Stimulated activated CD4-positive, alpha-beta T cell treated with anti-CD3 and anti-CD28 coated beads, Interleukin-2, amount 100 ng/mL, for 24 hours (primary cell): ENCODE results near the gene NKG7.
"Not testable (repeated sequence)": the region's sequence is repeated elsewhere in the genome, so short reads cannot be mapped to it uniquely, and the experiment has no call there.

Experiments
- DNase-seq, 2 donors: peaks; one replicate each; pipeline ENCODE4 v3.0.0-alpha.2; 2020

Gene NKG7, protein sequence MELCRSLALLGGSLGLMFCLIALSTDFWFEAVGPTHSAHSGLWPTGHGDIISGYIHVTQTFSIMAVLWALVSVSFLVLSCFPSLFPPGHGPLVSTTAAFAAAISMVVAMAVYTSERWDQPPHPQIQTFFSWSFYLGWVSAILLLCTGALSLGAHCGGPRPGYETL

DNA sequence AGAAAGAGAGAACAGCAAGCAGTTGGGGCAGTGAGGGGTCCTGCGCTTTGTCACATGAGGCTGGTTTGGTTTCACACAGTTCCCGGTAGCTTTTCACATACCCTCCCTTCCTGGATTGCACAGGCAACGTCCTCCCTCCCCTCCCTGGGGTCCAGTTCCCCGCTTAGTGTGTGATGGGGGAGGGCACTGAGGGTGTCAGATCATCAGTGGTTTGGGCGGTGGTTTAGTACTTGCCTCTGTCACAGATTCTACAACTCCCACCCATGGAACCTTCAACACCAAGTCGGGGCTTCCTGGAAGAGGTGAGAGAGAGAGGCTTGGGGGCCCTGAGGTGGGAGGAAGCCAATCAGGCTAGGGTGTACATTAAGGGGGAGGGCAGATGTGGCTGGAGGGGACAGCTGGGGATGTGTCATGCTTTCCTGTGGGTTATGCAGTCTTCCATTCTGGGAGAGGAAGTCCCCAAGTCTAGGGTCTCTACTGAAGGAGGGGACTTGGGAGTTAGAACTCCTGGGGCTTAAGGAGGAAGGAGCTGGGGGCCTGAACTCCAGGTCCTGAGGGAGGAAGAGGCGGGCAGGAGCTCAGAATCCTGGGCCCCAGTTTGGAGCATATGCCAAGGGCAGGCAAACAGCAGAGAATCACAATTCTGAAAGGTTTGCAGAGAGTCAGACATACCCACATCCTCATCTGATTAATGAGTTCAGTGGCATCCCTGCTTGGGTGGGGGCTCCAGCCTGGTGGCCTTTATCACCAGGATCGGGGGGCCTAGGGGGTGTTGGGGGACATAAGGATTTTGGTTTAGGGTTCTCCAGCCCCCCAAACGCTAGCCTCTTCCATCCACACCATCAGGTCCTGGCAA lies at the start of gene NKG7:
NKG7 (minus strand) TSS at position 6 of the 856 bp plus-strand sequence. CDS start 119 bp downstream, outside the sequence.
- DNase-seq = peak; percentile 79

DNA sequence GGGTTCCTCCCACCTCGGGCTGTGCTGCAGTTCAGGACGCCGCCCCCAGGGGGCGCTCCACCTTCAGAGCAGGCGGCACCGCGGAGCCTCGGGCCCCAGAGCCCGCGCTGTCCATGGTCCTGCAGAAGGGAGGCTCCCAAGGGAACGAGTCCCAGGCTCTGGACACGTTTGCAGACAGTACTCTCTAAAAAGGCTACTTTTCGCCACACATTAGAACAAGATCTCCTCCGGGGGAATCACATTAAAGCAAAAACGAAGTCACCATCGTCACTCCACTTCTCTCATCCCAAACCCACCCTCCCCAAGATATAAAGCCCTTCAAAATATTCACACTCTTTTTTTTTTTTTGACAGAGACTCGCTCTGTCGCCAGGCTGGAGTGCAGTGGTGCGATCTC lies 49.6 kb upstream of the NKG7 start:
- DNase-seq = peak; percentile 96

DNA sequence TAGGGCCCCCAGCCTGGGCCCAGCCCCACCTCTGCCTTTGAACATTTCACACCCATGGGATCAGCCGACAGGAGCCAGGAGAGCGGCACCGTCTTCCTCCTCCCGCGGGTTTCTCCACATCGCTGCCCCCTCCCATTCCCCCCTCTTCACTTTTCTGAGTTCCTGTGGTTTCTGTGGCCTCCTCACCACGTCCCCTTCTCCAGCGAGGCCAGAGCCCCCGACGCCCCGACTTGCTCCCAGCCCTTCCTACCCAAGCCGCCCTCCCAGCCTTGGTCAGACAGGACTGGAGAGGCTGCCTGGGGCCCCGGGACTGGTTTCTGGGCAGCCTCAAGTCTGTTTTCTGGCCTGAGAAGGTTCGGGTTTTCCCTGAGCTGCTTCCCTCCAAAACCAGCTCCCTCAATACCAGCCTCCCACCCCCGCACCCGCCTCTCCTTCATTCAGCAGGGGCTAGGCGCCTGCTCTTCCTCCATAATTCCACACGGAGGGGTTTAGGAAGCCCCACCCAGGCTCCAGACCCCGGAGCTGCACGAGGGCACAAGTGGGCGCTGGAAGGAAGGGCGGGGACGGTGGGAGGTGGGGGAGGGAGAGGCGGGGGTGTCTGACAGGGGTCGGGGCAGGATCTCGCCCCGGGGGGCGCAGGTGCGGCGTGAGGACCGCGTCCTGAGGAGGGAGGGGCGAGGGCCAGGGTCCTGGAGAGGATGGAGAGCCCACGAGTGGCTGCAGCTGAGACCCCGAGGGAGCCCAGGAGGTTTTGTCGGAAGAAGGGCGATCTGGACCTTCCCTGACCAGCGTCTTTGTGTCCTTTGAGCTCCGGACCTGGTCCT lies 49.0 kb upstream of the NKG7 start:
- peak in 1 of 2 donors; percentile 27 for DNase-seq

DNA sequence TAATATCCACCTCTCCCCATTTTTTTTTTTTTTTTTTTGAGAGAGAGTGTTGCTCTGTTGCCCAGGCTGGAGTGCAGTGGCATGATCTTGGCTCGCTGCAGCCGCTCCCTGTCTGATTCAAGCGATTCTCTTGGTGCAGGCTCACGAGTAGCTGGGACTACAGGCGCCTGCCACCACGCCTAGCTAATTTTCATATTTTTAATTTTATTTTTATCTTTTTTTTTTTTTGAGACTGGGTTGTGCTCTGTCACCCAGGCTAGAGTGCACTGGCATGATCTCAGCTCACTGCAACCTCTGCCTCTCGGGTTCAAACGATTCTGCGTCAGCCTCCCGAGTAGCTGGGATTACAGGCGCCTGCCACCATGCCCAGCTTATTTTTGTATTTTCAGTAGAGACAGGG lies 48.1 kb upstream of the NKG7 start:
- not testable (repeated sequence) for DNase-seq

DNA sequence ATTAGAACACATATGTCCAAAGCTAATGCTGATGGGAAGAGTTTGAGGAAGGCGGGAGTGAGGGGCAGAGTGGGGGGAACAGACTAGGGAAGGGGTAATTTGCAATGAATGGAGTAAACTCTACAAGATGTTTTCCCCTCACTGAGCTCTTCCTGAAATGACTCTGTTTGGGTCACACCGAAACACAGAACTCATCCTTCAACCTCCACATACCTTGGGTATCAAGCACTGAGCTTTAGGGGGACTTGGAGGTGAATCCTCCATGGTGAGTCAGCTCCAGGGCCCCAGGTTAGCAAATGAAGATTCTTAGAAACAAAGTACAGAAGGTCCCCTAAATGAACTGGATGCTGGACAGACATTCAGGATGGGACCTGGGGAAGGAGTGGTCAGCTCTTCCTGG lies 46.3 kb upstream of the NKG7 start:
- no peak for DNase-seq

DNA sequence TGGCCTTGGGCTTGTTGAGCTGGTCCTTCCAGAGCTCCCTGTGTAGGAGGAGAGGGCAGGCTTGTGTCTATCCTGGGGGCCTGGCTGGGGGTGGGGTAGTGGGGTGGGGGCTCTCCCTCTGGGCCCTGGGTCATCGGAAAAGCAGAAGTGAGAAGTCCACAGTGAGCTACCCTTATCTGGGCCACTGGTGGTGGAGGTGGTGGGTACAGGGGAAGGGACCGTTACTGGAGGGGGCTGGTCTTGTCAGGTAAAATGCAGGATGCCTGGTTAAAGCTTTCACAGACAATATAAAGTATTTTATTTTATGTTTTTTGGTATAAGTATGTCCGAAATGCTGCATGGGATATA lies 45.3 kb upstream of the NKG7 start:
- DNase-seq = no peak

DNA sequence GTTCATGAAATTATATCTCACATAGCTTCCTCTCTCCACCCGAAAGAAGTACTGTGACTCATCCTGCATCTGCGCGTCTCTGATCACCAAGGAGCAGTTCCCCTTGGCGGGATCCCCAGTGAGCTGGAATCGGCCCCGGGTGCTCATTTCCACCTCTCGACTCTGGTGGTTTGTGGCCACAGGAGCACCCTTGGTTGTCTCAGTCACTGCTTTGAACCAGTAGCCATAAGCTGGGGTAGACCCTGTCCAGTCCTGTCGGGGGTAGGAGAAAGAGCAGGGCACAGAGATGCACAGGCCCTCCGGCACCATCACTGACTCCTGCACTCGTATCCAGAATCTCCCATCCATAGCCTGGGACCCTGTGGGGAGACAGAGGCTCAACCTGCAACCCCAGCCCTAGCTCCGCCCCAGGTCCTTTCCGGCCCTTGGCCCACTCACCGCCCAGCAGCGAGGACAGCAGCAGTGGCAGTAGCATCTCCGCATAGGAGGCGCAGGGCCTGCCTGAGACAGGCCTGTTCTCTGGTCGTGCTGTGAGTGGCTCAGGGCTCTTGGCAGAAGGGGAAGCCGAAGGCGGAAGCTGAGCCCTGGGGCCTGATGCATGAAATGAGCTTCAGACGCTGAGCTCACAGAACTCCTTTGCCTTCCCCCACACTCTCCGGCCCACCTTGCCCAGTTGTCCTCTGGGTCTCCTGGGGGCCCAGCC lies 44.8 kb upstream of the NKG7 start, which contains the start of gene SIGLEC10:
SIGLEC10 (minus strand) TSS at position 536 of the 703 bp plus-strand sequence; CDS start at position 475, 61 bp downstream.
- DNase-seq = peak; percentile 43 to 61

DNA sequence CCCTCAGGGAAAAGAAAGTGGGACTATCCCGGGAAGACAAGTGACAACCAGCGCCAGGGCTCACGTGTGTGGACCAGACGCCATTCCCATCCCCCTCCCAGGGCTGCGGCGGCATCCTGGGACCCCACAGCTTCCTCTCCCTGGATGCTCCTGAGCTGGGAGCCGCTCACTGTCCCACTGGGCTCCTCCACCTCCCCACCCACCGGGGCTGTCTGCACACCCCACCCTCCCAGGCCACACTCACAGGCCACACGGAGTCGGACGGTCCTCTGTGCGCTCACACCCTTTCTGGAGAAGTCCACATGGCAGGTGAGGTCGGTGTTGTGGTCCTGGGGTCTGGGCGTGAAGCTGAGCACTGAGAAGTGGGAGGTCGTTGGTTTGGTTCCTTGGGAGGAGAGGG lies 44.0 kb upstream of the NKG7 start:
- not testable (repeated sequence) for DNase-seq

DNA sequence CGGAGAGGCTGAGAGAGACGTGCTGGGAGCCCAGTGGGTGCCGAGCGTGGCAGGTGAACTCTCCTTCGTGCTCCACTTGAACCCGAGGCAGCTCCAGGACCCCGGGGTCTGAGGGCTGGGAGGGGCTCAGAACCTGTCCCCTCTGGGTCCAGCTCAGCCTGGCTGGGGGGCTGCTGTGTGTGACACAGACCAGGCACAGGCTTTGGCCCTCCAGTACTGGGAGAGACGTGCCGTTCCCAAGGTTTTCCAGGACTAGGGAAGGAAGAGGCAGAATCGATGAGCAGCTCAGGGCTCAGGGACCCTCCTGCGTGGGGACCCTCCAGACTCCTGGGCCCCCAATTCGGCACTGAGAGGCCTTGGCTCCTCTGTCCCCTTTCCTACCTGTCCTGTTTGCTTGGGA lies 42.7 kb upstream of the NKG7 start:
- DNase-seq = no peak

DNA sequence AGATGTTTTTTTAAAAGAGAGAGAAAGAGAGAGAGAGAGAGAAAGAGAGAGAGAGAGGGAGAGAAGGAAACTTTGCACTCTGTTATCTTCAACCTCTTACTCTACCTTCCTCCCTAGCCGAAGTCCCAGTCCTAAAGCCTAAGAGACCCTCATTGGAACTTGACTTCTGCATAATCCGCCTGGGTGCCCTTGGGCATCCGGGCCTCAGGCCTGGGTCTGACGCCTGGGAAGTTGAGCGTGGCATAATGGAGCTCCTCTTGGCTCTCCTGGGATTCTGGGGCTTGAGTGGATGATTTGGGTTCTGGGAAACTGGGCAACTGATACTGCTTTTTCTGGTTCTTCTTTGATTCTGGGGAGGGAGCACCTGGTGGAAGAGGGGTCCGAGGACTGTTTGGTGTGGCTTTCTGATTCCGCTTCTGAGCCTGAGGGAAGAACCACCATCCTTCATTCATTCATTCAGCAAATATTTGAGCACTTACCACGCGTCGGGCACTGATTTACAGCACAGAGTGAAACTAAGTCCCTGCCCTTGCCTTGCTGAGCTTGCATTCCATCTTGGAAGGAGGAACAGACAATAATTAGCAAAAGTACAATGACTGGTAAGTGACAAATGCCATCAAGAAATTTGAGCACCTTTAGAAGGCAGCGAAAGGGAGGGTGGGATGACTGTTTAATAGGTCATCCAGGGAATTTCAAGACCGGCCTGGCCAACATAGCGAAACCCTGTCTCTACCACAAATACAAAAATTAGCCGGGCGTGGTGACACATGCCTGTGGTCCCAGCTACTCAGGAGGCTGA lies 38.7 kb upstream of the NKG7 start:
- no peak for DNase-seq

DNA sequence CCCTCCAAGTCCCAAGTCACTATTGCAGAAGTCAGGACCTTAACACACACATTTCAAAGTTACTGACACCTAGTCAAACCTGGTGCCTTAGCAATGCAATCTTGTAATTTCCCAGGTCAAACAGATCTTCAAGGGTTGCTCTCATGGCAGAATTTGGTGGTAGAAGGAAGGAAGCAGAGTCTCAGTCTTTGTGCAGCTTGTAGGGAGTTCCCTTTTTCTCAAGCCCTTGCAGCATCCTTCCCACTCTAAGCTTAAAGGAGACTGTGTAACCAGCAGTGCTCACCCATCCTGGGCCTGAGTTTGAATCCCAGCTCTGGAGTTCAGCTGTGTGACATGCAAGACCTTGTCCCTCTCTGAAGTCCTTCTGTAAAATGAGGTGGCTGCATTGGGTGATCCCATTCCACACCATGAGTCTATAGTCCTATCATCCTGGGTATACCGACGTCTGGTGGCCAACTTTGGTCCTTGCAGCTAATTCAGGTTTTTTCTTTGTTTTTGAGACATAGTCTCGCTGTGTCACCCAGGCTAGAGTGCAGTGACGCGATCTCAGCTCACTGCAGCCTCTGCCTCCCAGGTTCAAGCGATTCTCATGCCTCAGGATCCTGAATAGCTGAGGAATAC lies 35.2 kb upstream of the NKG7 start:
- DNase-seq = peak in 1 of 2 donors; percentile 31

DNA sequence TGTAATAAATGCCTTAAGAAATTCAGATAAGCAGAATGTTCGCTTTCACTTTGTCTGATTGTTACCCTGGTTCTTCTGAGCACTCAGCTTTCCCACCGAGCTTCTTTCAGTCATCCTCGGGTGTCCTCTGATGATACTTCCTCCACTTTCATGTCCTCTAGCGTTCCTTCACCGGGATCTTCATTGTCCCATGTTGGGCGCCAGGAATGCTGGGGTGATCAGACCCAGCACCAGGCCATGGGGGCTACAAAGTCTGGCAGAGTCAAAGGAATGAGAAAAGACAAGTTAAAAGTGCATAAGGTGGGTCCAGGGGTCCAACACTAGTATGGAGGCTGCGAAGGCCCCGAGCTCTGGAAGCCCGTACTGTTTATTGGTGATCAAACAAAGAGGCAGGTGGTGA lies 29.7 kb upstream of the NKG7 start:
- no peak for DNase-seq

DNA sequence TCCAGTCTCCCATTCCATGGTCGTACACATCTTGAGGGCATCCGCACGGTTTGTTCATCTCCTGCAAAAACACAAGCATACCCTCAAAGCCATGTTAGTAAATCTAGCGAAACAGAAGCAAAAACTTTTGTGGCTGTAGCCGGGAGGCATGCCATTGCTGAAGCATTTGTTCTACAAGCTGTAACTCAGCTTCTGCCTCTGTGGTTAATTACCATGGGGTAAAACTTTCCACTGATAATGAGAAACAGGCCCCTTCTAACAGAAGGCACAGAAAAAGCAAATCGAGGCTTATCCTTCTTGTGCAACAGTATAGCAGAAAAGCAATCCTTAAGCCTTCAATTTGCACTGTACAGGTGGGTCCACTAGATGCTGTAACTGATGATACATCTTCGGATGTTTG lies 27.5 kb upstream of the NKG7 start:
- not testable (repeated sequence) for DNase-seq

DNA sequence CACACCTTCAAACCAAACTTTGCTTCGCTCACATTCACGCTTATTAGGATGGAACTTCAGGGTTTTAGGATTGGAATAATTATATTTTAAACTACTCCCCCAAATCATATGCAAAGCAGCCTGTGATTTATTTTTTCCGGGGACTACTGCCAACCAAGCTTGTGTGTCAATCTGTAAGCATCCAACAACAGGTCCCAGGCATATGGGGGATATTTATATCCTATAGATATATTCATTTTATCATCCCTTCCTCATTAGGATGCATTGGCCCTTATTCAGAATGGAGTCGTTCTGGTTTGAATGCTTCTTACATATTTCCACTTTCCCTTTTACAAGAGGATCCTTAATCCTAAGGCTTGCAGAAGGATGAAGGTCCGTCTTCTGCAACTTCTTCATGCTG lies 26.8 kb upstream of the NKG7 start:
- DNase-seq = no peak

DNA sequence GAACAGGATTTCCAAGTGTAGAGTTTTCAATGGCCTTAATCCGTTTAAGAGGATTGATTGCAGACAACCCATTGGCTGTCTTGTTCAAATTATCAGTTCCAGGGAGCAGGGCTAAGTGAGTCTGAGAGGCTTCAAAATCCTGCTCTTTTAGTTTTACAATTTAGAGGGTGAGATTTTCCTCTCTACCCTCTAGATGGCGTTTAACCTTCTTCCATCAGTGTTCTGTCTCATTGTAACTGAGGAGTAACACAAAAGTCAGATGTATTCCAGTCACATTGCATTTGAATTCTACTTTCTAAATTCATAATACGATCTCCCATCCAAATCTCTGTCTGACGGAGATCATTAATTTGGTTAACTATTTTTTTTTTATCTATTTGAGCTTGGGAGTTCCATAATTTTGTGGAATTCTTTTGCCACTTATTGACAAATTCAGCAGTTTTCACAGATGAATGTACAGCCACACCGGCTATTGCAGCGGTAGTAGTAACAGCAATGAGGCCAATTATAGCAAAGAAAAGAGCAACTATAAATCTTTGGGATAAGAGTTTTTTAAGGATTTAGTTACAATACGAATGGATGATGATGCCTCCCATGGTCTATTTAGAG lies 25.7 kb upstream of the NKG7 start:
- DNase-seq = no peak

DNA sequence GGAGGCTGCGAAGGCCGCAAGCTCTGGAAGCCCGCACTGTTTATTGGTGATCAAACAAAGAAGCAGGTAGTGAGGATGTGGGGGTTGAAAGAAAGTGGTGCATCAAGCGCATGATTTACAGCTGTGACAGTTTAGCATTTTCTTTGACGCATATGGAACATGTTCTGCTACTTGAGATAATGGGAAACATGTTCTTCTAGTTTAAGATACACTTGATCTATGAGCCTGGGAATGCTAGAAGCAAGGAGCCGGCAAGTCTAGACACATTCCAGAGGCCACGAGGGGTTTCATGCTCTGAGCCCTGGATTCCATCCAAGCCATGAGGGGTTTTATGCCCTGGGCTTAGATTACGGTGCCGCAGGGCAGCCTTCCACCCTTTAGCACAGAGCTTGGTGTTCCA lies 25.0 kb upstream of the NKG7 start:
- DNase-seq = not testable (repeated sequence)

DNA sequence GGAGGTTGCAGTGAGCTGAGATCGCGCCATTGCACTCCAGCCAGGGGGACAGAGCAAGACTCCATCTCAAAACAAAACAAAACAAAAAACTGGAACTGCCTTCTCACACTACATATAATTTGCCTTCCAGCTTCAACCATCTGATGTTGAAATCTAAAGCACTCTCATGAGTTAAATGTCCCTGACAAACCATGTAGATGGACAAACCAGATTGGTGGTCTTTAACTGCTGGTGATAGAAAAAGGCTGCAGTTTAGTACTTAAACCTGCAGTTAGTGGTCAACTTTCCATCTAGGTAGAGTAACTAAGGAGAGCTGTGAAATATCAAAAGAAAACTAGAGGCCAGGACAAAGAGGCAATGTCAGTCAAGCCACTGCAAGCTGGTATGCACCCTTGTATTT lies 23.7 kb upstream of the NKG7 start:
- DNase-seq = no peak

DNA sequence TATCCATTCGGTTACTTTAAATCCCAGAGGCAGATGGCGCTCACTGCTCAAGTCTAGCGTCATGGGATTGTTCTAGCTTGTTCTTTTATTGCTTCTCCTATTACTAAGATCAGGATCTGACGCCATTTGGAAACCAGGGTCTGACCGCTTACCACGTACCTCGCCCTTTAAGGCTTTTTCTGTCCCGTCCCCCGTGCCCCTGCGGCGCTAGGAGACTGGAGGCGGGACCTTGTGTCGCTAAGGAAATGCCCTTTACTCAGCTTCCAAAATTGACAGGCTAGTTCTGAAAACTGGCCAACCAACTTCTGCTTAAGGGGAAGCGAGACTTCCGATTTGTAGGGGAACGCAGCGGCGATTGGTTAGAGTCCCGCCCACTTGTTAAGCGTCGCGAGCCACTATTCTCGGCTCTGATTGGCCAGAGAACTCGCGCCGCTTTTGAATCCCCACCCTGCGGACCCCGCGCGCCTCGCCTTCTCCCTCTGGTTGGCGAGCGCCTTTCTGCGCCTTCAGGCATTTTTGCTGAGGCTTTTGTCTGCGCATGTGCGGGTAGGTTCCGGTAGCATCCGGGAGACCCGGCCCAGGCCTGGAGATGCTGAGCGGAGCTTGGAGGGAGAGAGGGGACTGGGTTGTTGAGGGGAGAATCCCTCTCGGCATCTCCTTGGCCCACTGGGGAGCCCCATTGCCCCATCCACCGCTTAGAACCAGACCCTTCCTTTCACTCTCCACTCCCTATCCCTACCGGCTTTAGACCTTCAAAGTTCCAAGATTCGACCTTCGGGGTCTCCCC lies 21.8 kb upstream of the NKG7 start:
- peak; percentile 86 to 95 for DNase-seq

DNA sequence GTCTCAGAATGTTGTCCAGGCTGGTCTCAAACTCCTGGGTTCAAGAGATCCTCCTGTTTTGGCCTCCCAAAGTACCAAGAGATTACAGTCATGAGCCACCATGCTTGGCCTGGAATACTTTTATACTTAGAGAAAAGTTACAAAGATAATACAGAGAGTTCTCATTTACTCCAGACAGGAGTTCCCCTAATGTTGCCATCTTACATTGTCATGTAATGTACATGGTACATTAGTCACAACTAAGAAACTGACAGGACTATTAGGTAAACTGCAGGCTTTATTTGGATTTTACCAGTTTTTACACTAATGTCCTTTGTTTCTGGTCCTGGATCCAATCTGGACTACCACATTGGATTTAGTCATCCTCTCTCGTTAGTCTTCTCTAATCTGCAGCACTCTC lies 20.2 kb upstream of the NKG7 start:
- no peak for DNase-seq

DNA sequence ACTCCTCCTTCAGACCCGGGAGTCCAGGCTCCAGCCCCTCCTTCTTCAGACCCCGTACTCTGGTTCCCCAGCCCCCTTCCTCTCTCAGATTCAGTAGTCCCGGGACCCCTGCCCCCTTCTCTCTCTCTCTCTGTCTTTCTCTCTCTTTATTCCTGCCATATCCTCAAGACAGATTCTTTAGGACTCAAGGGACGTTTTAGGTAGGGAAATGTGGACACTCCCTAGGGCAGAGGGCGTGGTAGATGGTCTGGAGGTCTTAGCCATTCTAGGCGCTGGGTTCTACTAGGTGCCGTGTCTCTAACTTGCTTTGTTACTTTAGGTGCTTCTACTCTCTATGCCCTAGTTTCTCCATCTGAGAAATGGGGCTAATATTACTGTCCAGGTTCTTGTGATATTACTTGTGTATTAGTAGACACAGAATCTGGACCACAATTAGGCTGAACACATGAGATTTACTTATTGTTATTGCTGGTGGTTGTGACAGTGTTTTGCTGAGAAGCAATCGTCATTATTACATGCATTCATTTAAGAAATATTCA lies 18.7 kb upstream of the NKG7 start:
- DNase-seq = no peak
